Stomach (tissue), 9 donors: ENCODE data around the gene DAG1. TPM values are rescaled to one million over a fixed set of nuclear protein-coding genes. Genes with fewer than 3 reads are reported as not detected.
A peak's percentile ranks its signal among the peaks of the same experiment; 100 is the strongest.

Experiments used
- DNase-seq, 2 donors: peaks; one replicate each; pipeline versions ENCODE4 v3.0.0 to v3.0.0-alpha.2; 2013 to 2019
- H3K27ac ChIP-seq, 5 donors: fragments of 200-600 bp in 4 of 5; sonication (generic) in 4 of 5; one replicate each; pipeline ENCODE4 v1.5.1; 2013 to 2019; ENCODE audit warnings: mild to moderate bottlenecking in 1 of 5, moderate library complexity in 1 of 5
- H3K27me3 ChIP-seq, 3 donors: fragments of 200-600 bp; sonication (generic); one replicate each; pipeline ENCODE4 v1.5.1; 2017 to 2019; ENCODE audit warnings: mixed run types in 1 of 3
- H3K36me3 ChIP-seq, 4 donors: fragments of 200-600 bp; sonication (generic); 1 replicate in 3 of 4; 2 replicates in 1 of 4; pipeline ENCODE4 v1.5.1; 2016 to 2019
- H3K4me1 ChIP-seq, 4 donors: fragments of 200-600 bp; sonication (generic); one replicate each; pipeline ENCODE4 v1.5.1; 2016 to 2019
- H3K4me3 ChIP-seq, 4 donors: fragments of 200-600 bp; sonication (generic) in 3 of 4; one replicate each; pipeline ENCODE4 v1.5.1; 2016 to 2019; ENCODE audit warnings: mild to moderate bottlenecking in 1 of 4
- H3K9me3 ChIP-seq, 4 donors: fragments of 200-600 bp; sonication (generic); one replicate each; pipeline ENCODE4 v1.5.1; 2016 to 2019
- EP300 ChIP-seq: sonication (generic); formaldehyde crosslinking; IDR thresholded peaks from one replicate; pipeline ENCODE4 v1.6.1; 2017; ENCODE audit warnings: antibody characterized with exemption
- POLR2A ChIP-seq, 4 donors: fragments of 450-650 bp; IDR thresholded peaks; one replicate each; pipeline ENCODE4 v1.6.1; 2016; ENCODE audit warnings: antibody characterized with exemption in 4 of 4, control low read depth in 2 of 4, mild to moderate bottlenecking in 1 of 4, moderate library complexity in 1 of 4
- POLR2AphosphoS5 ChIP-seq, 3 donors: sonication (generic); formaldehyde crosslinking; IDR thresholded peaks; one replicate each; pipeline ENCODE4 v1.6.1; 2016; ENCODE audit warnings: antibody characterized with exemption in 3 of 3
- WGBS, 5 donors: extraction: QIAGEN DNeasy Blood & Tissue Kit in 3 of 5; methylation state at CpG; one replicate each; pipeline versions ENCODE4 v1.1.5 to v1.1.7; 2013 to 2018; 5-methylcytosine and 5-hydroxymethylcytosine counted together
- intact Hi-C: fragments of 100-400 bp; cut with DNase I; formaldehyde crosslinking; loops from one replicate; pipeline ENCODE4 v1.15.1; 2023; ENCODE audit warnings: low total_unique reads
- polyA plus RNA-seq, 3 donors: library from polyadenylated mRNA; stranded (reverse); fragments of 200-250 nt; gene quantifications; one replicate each; pipeline ENCODE4 v1.2.3, GENCODE V29; 2013
- total RNA-seq, 5 donors: library from RNA; depleted of rRNA; stranded (reverse); fragments of >200 nt; gene quantifications; one replicate each; pipeline versions ENCODE4 v1.1.0 to v1.2.3, GENCODE V29; 2014 to 2016
- TF ChIP-seq, protein P1 (sequence below), 7 experiments: fragments of 450-650 bp in 4 of 7; fragments of 200-600 bp in 3 of 7; sonication (generic) in 3 of 7; IDR thresholded peaks; one replicate each; pipeline ENCODE4 v1.5.1; 2016 to 2019; ENCODE audit warnings: antibody characterized with exemption in 7 of 7, control low read depth in 2 of 7, mild to moderate bottlenecking in 1 of 7
- donor health status: healthy with polysubstance abuse.
- donor health status: Bipolar disorder and iron deficiency.
- donor health status: healthy.

The DAG1 gene
- total and polyA plus RNA-seq, 8 donors = 4.1 to 144 (median 31.4) TPM

DNA sequence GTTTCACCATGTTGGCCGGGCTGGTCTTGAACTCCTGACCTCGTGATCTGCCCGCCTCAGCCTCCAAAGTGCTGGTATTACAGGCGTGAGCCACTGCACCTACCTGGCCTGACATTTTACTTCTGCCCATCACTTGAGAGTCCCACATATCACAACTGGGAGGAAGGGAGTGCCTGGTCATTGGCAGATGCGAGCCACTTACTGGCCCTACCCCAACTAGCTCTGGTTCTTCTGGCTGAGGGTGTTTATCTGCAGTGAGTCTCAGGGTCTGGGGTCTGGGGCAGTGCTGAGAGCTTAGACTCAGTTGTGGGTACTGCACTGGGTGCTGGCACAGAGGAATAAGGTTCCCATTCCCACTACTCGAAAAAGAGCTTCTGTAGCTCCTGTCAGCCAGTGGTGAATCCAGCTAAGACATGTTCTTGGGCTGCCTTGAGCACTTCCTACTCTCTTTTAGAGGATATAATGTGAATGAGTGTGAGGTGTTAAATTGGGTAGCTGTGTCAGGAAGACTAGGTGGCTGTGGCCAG lies 30.2 kb downstream of the DAG1 start:
- no peaks in the 10 kb centered on the region for H3K27me3 ChIP-seq
- H3K4me3 ChIP-seq = no peak overlapping the region
- DNase-seq = no peak
- H3K36me3 ChIP-seq = peaks cover 0 to 5% (median 0%) of the 10 kb centered on the region in 4 donors
- 84 to 89% (median 86%) methylated on average over 6 of the region's 6 CpGs for WGBS, 5 donors
- TF ChIP-seq, protein P1, sequence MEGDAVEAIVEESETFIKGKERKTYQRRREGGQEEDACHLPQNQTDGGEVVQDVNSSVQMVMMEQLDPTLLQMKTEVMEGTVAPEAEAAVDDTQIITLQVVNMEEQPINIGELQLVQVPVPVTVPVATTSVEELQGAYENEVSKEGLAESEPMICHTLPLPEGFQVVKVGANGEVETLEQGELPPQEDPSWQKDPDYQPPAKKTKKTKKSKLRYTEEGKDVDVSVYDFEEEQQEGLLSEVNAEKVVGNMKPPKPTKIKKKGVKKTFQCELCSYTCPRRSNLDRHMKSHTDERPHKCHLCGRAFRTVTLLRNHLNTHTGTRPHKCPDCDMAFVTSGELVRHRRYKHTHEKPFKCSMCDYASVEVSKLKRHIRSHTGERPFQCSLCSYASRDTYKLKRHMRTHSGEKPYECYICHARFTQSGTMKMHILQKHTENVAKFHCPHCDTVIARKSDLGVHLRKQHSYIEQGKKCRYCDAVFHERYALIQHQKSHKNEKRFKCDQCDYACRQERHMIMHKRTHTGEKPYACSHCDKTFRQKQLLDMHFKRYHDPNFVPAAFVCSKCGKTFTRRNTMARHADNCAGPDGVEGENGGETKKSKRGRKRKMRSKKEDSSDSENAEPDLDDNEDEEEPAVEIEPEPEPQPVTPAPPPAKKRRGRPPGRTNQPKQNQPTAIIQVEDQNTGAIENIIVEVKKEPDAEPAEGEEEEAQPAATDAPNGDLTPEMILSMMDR (IDR thresholded peaks at IDR 0.05) = no peak
- TF ChIP-seq POLR2AphosphoS5 (IDR thresholded peaks at IDR 0.05) (no peak), EP300 (no peak), POLR2A (IDR thresholded peaks at IDR 0.05) (no peak)
- H3K4me1 ChIP-seq = peaks cover 22 to 52% (median 38%) of the 10 kb centered on the region in 4 donors
- H3K9me3 ChIP-seq = no peaks in the 10 kb centered on the region
- intact Hi-C loops = no loop called here
- H3K27ac ChIP-seq = peak overlapping the region; percentile 53 to 79 (median 76)

DNA sequence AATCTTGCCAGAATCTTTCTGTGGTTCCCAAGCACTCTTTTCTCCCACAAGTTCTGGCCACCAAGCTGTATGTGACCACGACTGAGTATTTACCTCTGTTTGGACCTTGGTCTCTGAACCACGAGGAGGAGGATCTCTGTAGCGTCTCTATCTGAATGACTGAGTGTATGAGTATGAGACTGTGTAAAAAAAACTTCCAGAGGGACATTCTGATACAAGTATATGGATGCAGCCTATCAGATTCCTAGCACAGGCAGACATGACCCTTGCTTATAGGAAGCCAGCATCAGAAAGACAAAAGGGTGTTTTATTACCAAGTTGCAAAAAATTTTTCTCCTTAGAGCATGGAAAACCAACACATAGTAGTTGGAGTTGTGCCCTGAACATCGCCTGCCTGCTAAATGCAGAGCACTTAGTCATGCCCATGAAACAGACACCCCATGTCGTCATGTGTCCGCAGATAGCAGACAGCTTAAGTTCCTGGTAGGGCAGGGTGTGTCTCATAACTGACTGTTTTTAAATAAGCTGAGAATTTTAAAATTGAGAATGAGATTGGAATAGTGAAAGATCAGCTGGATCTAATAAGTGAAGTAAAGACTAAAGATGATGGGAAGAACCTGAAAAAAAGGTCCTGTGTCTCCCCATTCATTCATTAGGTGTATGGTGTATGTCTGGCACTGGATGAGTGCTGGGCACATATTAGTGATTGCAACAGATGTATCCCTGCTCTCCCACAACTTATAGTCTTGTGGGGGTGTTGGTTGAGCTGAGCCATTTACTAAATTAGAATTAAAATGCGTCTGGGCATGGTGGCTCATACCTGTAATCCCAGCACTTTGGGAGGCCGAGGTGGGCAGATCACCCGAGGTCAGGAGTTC lies 30.9 kb downstream of the DAG1 start:
- TF ChIP-seq POLR2AphosphoS5 (IDR thresholded peaks at IDR 0.05) (peak; percentile 29 to 79 (median 43)), EP300 (no peak)
- Histone ChIP-seq H3K9me3 (no peaks in the 10 kb centered on the region), H3K4me3 (no peak overlapping the region), H3K27me3 (no peaks in the 10 kb centered on the region), H3K4me1 (peaks cover 19 to 50% (median 34%) of the 10 kb centered on the region in 4 donors), H3K36me3 (peaks cover 0 to 5% (median 0%) of the 10 kb centered on the region in 4 donors), H3K27ac (peak overlapping the region; percentile 53 to 79 (median 76))
- 49 to 54% (median 51%) methylated on average over 9 of the region's 9 CpGs for WGBS, 5 donors
- peak; percentile 53 to 85 for DNase-seq
- intact Hi-C loops = no loop called here

DNA sequence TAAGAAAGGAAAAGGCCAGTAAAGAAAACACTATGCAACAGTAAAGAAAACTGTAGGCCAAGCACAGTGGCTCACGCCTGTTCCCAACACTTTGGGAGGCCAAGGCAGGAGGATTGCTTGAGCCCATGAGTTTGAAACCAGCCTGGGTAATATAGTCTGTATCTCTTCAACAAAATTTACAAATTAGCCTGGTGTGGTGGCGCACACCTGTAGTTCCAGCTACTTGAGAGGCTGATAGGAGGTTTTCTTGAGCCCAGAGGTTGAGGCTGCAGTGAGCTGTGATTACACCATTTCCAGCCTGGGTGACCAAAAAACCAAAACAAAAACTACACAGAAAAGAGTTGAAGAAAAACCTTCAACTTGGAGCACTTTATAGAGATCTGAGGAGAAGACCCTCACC lies 31.8 kb downstream of the DAG1 start:
- peaks cover 0 to 5% (median 0%) of the 10 kb centered on the region in 4 donors for H3K36me3 ChIP-seq
- no peaks in the 10 kb centered on the region for H3K9me3 ChIP-seq
- H3K27ac ChIP-seq = peak overlapping the region in 4 of 5 donors; percentile 66 to 79 (median 77)
- TF ChIP-seq POLR2AphosphoS5 (IDR thresholded peaks at IDR 0.05) = no peak
- TF ChIP-seq, protein P1 (IDR thresholded peaks at IDR 0.05) = no peak
- no peak for TF ChIP-seq EP300
- TF ChIP-seq POLR2A (IDR thresholded peaks at IDR 0.05) = no peak
- peaks cover 19 to 53% (median 34%) of the 10 kb centered on the region in 4 donors for H3K4me1 ChIP-seq
- 98 to 100% (median 100%) methylated on average over 2 of the region's 2 CpGs for WGBS, 5 donors
- intact Hi-C loops = no loop called here
- H3K4me3 ChIP-seq = no peak overlapping the region
- no peaks in the 10 kb centered on the region for H3K27me3 ChIP-seq
- DNase-seq = no peak

DNA sequence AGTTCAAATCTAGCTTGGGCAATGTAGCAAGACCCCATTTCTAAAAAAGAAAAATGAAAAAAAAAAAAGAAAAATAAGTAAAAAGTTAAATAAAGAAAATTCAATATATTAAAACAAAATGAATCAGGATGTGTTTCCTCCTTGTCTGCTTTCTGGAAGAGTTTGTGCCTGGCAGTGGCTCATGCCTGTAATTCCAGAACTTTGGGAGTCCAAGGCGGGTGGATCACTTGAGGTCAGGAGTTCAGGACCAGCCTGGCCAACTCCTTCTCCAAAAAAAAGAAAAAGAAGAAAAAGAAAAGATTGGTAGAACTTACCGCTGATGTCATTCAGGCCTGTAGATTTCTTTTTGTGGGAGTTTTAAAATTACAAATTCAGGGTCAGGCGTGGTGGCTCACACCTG lies 36.8 kb downstream of the DAG1 start:
- intact Hi-C loops = no loop called here
- Histone ChIP-seq H3K9me3 (no peaks in the 10 kb centered on the region), H3K4me1 (peaks cover 0 to 28% (median 4%) of the 10 kb centered on the region in 4 donors), H3K36me3 (peaks cover 14 to 21% (median 18%) of the 10 kb centered on the region in 4 donors), H3K4me3 (no peak overlapping the region), H3K27ac (no peak overlapping the region), H3K27me3 (no peaks in the 10 kb centered on the region)
- no peak for TF ChIP-seq POLR2AphosphoS5 (IDR thresholded peaks at IDR 0.05)
- no peak for TF ChIP-seq EP300
- TF ChIP-seq POLR2A (IDR thresholded peaks at IDR 0.05) = no peak
- TF ChIP-seq, protein P1 (IDR thresholded peaks at IDR 0.05) = no peak
- 85 to 93% (median 91%) methylated on average over 3 of the region's 3 CpGs for WGBS, 5 donors
- no peak for DNase-seq
